ENCODE results near the gene BLACAT1.

Gene BLACAT1

GRCh38 chr1:205430696-205431305 lies 25.0 kb downstream of the BLACAT1 start:
- in situ Hi-C loops (cut with HindIII; ENCODE audit: low sequenced_read_pairs) = no loop called here
- peak; percentile 50 for DNase-seq (ENCODE audit: low read depth, low spot score)
- TF ChIP-seq, protein P1, sequence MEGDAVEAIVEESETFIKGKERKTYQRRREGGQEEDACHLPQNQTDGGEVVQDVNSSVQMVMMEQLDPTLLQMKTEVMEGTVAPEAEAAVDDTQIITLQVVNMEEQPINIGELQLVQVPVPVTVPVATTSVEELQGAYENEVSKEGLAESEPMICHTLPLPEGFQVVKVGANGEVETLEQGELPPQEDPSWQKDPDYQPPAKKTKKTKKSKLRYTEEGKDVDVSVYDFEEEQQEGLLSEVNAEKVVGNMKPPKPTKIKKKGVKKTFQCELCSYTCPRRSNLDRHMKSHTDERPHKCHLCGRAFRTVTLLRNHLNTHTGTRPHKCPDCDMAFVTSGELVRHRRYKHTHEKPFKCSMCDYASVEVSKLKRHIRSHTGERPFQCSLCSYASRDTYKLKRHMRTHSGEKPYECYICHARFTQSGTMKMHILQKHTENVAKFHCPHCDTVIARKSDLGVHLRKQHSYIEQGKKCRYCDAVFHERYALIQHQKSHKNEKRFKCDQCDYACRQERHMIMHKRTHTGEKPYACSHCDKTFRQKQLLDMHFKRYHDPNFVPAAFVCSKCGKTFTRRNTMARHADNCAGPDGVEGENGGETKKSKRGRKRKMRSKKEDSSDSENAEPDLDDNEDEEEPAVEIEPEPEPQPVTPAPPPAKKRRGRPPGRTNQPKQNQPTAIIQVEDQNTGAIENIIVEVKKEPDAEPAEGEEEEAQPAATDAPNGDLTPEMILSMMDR (IDR thresholded peaks at IDR 0.05; ENCODE audit: low read depth, low read length) = peak; percentile 98
- peak overlapping the region; percentile 40 for H3K4me3 ChIP-seq (ENCODE audit: low read depth, low read length)

DNA sequence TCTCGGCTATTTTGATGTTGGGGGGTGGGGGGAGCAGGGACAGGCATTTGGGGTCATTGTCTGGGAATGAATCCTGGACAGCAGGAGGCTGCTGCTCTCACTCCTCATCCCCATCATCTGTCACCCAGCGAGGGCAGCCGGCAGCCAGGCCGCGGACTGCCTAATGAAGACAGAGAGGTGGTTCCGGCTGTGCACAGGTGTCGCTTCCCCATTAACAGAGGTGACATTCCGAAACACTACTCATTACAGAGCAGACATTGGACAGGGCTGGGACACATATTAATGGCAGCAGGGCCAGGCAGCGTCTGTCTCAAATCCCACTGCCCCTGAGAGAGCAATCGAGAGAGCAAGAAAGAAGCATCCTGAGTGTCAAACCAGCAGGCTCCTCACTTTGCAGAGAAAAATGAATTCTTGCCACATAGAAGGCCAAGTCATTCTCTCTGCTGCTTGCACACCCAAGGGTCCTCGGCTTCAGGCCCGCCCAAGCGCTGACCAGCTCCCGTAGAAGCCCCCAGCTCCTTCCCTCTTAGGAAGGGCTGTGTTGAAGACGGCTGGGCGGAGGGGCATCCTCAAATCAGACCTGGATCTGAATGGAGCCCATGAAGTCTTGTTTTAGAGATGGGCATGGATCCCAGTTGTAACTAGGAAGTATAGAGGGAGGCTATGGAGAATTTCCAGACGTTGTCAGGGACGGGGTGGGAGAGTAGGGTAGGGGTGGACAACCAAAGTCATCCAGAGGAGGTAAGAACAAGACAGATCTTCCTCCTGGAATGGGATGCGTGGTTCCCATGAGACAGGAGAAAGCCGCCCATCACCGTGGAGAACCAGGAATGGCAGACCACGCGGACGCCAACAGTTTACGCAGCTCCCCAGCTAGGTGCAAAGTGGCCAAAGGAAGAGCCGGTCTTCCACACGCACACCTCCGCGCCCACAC lies 25.8 kb downstream of the BLACAT1 start:
- in situ Hi-C loops (cut with HindIII; ENCODE audit: low sequenced_read_pairs) = no loop called here
- TF ChIP-seq, protein P1 (IDR thresholded peaks at IDR 0.05; ENCODE audit: low read depth, low read length) = no peak
- no peak for DNase-seq (ENCODE audit: low read depth, low spot score)
- peak overlapping the region; percentile 40 for H3K4me3 ChIP-seq (ENCODE audit: low read depth, low read length)

- in situ Hi-C loops (cut with HindIII; ENCODE audit: low sequenced_read_pairs) = no loop called here
- TF ChIP-seq, protein P1 (IDR thresholded peaks at IDR 0.05; ENCODE audit: low read depth, low read length) = no peak
- no peak overlapping the region for H3K4me3 ChIP-seq (ENCODE audit: low read depth, low read length)
- DNase-seq (ENCODE audit: low read depth, low spot score) = no peak
These were observed 30.8 kb downstream of the BLACAT1 start for GRCh38 chr1:205424901-205425600.

- in situ Hi-C loops (cut with HindIII; ENCODE audit: low sequenced_read_pairs) = no loop called here
- H3K4me3 ChIP-seq (ENCODE audit: low read depth, low read length) = no peak overlapping the region
- no peak for DNase-seq (ENCODE audit: low read depth, low spot score)
- TF ChIP-seq, protein P1 (IDR thresholded peaks at IDR 0.05; ENCODE audit: low read depth, low read length) = no peak
These were observed 31.9 kb downstream of the BLACAT1 start for GRCh38 chr1:205423814-205424399.

DNA sequence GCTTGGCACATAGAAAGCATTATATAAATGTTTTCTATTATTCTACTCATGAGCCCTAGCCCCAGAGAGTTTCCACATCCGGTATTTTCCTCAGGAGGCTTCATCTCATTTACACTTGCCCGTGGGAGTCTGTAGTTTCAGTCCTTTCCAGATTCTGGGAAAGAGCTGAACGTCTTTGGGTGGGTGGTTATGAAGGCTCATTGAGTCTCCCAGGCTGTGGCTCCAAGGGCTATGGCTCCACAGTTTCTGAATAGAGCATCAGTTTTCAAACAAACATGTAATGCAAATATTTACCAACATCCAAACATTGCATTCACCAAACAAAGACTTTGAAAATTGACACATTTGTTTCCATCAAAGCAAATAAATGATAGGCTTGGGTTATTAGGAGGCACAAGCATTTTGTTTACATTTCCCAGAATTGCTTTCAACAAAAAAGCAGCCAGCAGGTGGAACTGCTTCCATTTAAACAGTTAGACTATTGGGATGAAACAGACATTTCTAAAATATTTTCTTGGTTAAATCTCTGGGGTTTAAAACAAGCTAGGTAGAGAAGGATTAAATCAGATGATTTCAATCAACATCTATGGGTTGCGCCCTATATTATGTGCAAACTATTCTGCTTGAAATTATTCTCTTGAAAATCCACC lies 32.7 kb downstream of the BLACAT1 start:
- in situ Hi-C loops (cut with HindIII; ENCODE audit: low sequenced_read_pairs) = no loop called here
- no peak overlapping the region for H3K4me3 ChIP-seq (ENCODE audit: low read depth, low read length)
- no peak for DNase-seq (ENCODE audit: low read depth, low spot score)
- TF ChIP-seq, protein P1 (IDR thresholded peaks at IDR 0.05; ENCODE audit: low read depth, low read length) = no peak

- DNase-seq (ENCODE audit: low read depth, low spot score) = no peak
- in situ Hi-C loops (cut with HindIII; ENCODE audit: low sequenced_read_pairs) = no loop called here
- TF ChIP-seq, protein P1 (IDR thresholded peaks at IDR 0.05; ENCODE audit: low read depth, low read length) = no peak
- H3K4me3 ChIP-seq (ENCODE audit: low read depth, low read length) = no peak within 1 kb of the TSS
These were observed 34.0 kb downstream of the BLACAT1 start, which contains the start of gene LEMD1 for GRCh38 chr1:205421798-205422197. LEMD1 (minus strand) TSS chr1:205422056; CDS start chr1:205420536, 1,520 bp downstream.
